PFSK-1 (cell line): ENCODE results near the gene MINDY4.

Source experiments
- FOXP2 ChIP-seq: optimal IDR thresholded peaks from 2 replicates; pipeline ENCODE3; 2011; ENCODE audit warnings: borderline replicate concordance, control low read depth, inconsistent platforms; ENCODE audit not compliant: insufficient read depth; ENCODE audit errors: extremely low read length, extremely low read depth
- POLR2AphosphoS5 ChIP-seq: IDR thresholded peaks from 2 replicates; pipeline ENCODE4 v1.6.1; 2012; ENCODE audit warnings: low read depth, mild to moderate bottlenecking, control low read depth, low read length, moderate library complexity
- REST ChIP-seq, 2 experiments: IDR thresholded peaks; 2 replicates each; pipeline versions ENCODE4 v1.6.1 to v1.8.0; 2011 to 2012; ENCODE audit warnings: low read depth in 2 of 2, low read length in 2 of 2, control low read depth in 1 of 2, inconsistent platforms in 1 of 2, mild to moderate bottlenecking in 1 of 2, moderate library complexity in 1 of 2; ENCODE audit not compliant: insufficient read depth in 1 of 2
- SIN3A ChIP-seq: IDR thresholded peaks from 2 replicates; pipeline ENCODE4 v1.6.1; 2012; ENCODE audit warnings: mild to moderate bottlenecking, low read length, moderate library complexity, borderline replicate concordance; ENCODE audit not compliant: insufficient read depth
- TAF1 ChIP-seq: IDR thresholded peaks from 2 replicates; pipeline ENCODE4 v1.6.1; 2012; ENCODE audit warnings: low read length, control low read depth, borderline replicate concordance; ENCODE audit not compliant: insufficient read depth

Gene MINDY4

GRCh38 chr7:30931161-30931928 lies 160.1 kb downstream of the MINDY4 start:
- TF ChIP-seq SIN3A, result no peak
- no peak for TF ChIP-seq POLR2AphosphoS5
- TF ChIP-seq REST (IDR thresholded peaks at IDR 0.05; ENCODE audit: insufficient read depth in 1 of 2, low read depth in 2 of 2, low read length in 2 of 2), result no peak
- TF ChIP-seq TAF1, result no peak
- TF ChIP-seq FOXP2, result no peak

GRCh38 chr7:30931929-30932540 lies 160.8 kb downstream of the MINDY4 start:
- TF ChIP-seq TAF1, result no peak
- TF ChIP-seq REST (IDR thresholded peaks at IDR 0.05; ENCODE audit: insufficient read depth in 1 of 2, low read depth in 2 of 2, low read length in 2 of 2), result no peak
- TF ChIP-seq POLR2AphosphoS5, result no peak

GRCh38 chr7:30932562-30932961 lies 161.3 kb downstream of the MINDY4 start:
- TF ChIP-seq FOXP2, result no peak
- no peak for TF ChIP-seq SIN3A
- TF ChIP-seq TAF1, result no peak
- TF ChIP-seq POLR2AphosphoS5, result no peak
- TF ChIP-seq REST (IDR thresholded peaks at IDR 0.05; ENCODE audit: insufficient read depth in 1 of 2, low read depth in 2 of 2, low read length in 2 of 2), result no peak

GRCh38 chr7:30933124-30933974 lies 162.1 kb downstream of the MINDY4 start:
- TF ChIP-seq POLR2AphosphoS5 (no peak), TAF1 (no peak), REST (IDR thresholded peaks at IDR 0.05; ENCODE audit: insufficient read depth in 1 of 2, low read depth in 2 of 2, low read length in 2 of 2) (no peak), FOXP2 (no peak), SIN3A (no peak)
